SU-DHL-6 (cell line): ENCODE data around the gene ADAMTS7.

Experiments
- H2AFZ ChIP-seq: fragments of 200-600 bp; sonication (generic); 2 replicates; pipeline ENCODE4 v1.6.1; 2014; ENCODE audit warnings: low read depth, mild to moderate bottlenecking, moderate library complexity, mixed read lengths, antibody characterized with exemption, low read length; ENCODE audit not compliant: severe bottlenecking
- H3F3A ChIP-seq: fragments of 200-600 bp; shearing (Covaris generic); 2 replicates; pipeline ENCODE4 v1.6.0; 2016; ENCODE audit warnings: antibody characterized with exemption, mild to moderate bottlenecking; ENCODE audit not compliant: insufficient read depth
- H3K27ac ChIP-seq: fragments of 200-600 bp; sonication (generic); 2 replicates; pipeline ENCODE4 v1.5.1; 2016; ENCODE audit warnings: low read depth, mild to moderate bottlenecking, low read length, moderate library complexity, mixed read lengths
- H3K27me3 ChIP-seq: fragments of 200-600 bp; sonication (generic), shearing (Covaris generic); 2 replicates; pipeline ENCODE4 v1.6.0; 2014; ENCODE audit warnings: mild to moderate bottlenecking, low read length
- H3K36me3 ChIP-seq: fragments of 200-600 bp; sonication (generic); 2 replicates; pipeline ENCODE4 v1.6.1; 2014; ENCODE audit warnings: mild to moderate bottlenecking, low read length, mixed read lengths
- H3K4me2 ChIP-seq: fragments of 300-600, 200-600 bp; shearing (Covaris generic), sonication (generic); 2 replicates; pipeline ENCODE4 v1.6.0; 2014; ENCODE audit warnings: low read length, low read depth, mild to moderate bottlenecking; ENCODE audit not compliant: poor library complexity, severe bottlenecking
- H3K4me3 ChIP-seq: fragments of 200-600 bp; sonication (generic); 2 replicates; pipeline ENCODE4 v1.5.1; 2014; ENCODE audit warnings: antibody characterized with exemption, low read length, mild to moderate bottlenecking, mixed read lengths; ENCODE audit not compliant: insufficient read depth, poor library complexity, severe bottlenecking
- H3K79me2 ChIP-seq: fragments of 200-600 bp; sonication (generic); 2 replicates; pipeline ENCODE4 v1.6.1; 2014; ENCODE audit warnings: mild to moderate bottlenecking, low read length, moderate library complexity; ENCODE audit not compliant: insufficient read depth
- H3K9ac ChIP-seq: fragments of 200-600 bp; sonication (generic); 2 replicates; pipeline ENCODE4 v1.7.0; 2014; ENCODE audit warnings: mild to moderate bottlenecking, low read length
- H3K9me2 ChIP-seq: fragments of 200-600 bp; sonication (generic); replicated peaks from 2 replicates; pipeline ENCODE4 v1.6.1; 2014; ENCODE audit warnings: low read length; ENCODE audit not compliant: insufficient read depth
- H3K9me3 ChIP-seq: fragments of 200-600 bp; sonication (generic); 2 replicates; pipeline ENCODE4 v1.6.1; 2014; ENCODE audit warnings: low read length, mixed read lengths; ENCODE audit not compliant: insufficient read depth
- H4K20me1 ChIP-seq: fragments of 200-600 bp; sonication (generic); 2 replicates; pipeline ENCODE4 v1.6.1; 2014; ENCODE audit warnings: low read depth, mild to moderate bottlenecking, antibody characterized with exemption, low read length, moderate library complexity, mixed read lengths
- EZH2phosphoT487 ChIP-seq: fragments of 200-600 bp; sonication (generic), shearing (Covaris generic); conservative IDR thresholded peaks from 2 replicates; pipeline ENCODE4 v1.6.1; 2018; ENCODE audit warnings: mild to moderate bottlenecking, antibody characterized with exemption, low read length, moderate library complexity, mixed read lengths
- TF ChIP-seq, protein P1 (sequence below): fragments of 200-600 bp; sonication (generic); IDR thresholded peaks from one replicate; pipeline ENCODE4 v1.5.1; 2017; ENCODE audit warnings: antibody characterized with exemption, mild to moderate bottlenecking, low read length, moderate library complexity; ENCODE audit not compliant: insufficient read depth, poor library complexity, severe bottlenecking

Gene ADAMTS7

DNA sequence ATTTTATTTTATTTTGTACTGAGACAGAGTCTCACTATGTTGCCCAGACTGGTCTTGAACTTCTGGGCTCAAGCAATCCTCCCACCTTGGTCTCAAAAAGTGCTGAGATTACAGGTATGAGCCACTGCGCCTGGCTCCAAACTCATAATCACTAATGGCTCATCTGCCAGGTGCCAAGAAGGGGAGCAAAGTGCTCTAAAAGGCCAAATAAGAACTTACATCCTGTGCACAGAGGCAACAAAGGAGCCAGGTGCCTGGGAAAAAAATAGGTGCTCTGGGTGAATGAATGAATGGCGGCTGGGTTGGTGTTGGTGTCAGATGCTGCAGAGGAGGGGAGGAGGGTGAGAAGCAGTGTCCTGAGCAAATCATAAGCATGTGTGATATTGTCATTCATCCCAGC is 25.9 kb upstream of the ADAMTS7 start:
- Histone ChIP-seq H2AFZ (no peak overlapping the region), H3K79me2 (no peaks in the 10 kb centered on the region), H4K20me1 (no peaks in the 10 kb centered on the region)

DNA sequence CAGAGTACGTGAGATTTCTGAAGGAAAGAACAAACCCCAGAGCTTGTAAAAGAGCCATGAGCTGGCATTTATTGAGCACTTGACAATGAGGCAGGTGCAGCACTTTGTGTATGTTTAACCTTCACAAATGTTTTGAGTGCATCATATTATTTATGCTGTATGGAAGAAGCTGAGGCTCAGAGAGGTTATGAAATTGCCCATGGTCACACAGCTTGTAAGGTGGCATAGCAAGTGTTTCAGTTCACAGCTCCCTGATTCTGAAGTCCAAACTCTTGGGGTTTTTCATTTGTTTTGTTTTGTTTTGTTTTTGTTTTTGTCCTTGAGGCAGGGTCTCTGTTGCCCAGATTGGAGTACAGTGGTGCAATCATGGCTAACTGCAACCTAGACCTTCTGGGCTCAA is 25.1 kb upstream of the ADAMTS7 start:
- no peak for TF ChIP-seq EZH2phosphoT487
- TF ChIP-seq, protein P1, sequence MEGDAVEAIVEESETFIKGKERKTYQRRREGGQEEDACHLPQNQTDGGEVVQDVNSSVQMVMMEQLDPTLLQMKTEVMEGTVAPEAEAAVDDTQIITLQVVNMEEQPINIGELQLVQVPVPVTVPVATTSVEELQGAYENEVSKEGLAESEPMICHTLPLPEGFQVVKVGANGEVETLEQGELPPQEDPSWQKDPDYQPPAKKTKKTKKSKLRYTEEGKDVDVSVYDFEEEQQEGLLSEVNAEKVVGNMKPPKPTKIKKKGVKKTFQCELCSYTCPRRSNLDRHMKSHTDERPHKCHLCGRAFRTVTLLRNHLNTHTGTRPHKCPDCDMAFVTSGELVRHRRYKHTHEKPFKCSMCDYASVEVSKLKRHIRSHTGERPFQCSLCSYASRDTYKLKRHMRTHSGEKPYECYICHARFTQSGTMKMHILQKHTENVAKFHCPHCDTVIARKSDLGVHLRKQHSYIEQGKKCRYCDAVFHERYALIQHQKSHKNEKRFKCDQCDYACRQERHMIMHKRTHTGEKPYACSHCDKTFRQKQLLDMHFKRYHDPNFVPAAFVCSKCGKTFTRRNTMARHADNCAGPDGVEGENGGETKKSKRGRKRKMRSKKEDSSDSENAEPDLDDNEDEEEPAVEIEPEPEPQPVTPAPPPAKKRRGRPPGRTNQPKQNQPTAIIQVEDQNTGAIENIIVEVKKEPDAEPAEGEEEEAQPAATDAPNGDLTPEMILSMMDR, result no peak
- H3K79me2 ChIP-seq, result no peaks in the 10 kb centered on the region
- no peaks in the 10 kb centered on the region for H3K9me2 ChIP-seq
- H3K4me2 ChIP-seq, result no peak overlapping the region
- no peak overlapping the region for H3K9ac ChIP-seq
- no peaks in the 10 kb centered on the region for H3F3A ChIP-seq
- H3K27ac ChIP-seq, result no peak overlapping the region
- H3K9me3 ChIP-seq, result no peaks in the 10 kb centered on the region
- no peaks in the 10 kb centered on the region for H3K27me3 ChIP-seq
- H3K36me3 ChIP-seq, result no peaks in the 10 kb centered on the region
- H4K20me1 ChIP-seq, result no peaks in the 10 kb centered on the region
- no peak overlapping the region for H3K4me3 ChIP-seq
- no peak overlapping the region for H2AFZ ChIP-seq

More for the DNA sequence above, 25.9 kb upstream of the ADAMTS7 start:
- H3K27me3 ChIP-seq, result no peaks in the 10 kb centered on the region
- H3K9ac ChIP-seq, result no peak overlapping the region
- H3K9me3 ChIP-seq, result no peaks in the 10 kb centered on the region
- no peak overlapping the region for H3K27ac ChIP-seq
- no peak for TF ChIP-seq EZH2phosphoT487
- TF ChIP-seq, protein P1, result no peak
- no peaks in the 10 kb centered on the region for H3K9me2 ChIP-seq
- H3F3A ChIP-seq, result no peaks in the 10 kb centered on the region
- no peaks in the 10 kb centered on the region for H3K36me3 ChIP-seq
- H3K4me3 ChIP-seq, result no peak overlapping the region
- no peak overlapping the region for H3K4me2 ChIP-seq

DNA sequence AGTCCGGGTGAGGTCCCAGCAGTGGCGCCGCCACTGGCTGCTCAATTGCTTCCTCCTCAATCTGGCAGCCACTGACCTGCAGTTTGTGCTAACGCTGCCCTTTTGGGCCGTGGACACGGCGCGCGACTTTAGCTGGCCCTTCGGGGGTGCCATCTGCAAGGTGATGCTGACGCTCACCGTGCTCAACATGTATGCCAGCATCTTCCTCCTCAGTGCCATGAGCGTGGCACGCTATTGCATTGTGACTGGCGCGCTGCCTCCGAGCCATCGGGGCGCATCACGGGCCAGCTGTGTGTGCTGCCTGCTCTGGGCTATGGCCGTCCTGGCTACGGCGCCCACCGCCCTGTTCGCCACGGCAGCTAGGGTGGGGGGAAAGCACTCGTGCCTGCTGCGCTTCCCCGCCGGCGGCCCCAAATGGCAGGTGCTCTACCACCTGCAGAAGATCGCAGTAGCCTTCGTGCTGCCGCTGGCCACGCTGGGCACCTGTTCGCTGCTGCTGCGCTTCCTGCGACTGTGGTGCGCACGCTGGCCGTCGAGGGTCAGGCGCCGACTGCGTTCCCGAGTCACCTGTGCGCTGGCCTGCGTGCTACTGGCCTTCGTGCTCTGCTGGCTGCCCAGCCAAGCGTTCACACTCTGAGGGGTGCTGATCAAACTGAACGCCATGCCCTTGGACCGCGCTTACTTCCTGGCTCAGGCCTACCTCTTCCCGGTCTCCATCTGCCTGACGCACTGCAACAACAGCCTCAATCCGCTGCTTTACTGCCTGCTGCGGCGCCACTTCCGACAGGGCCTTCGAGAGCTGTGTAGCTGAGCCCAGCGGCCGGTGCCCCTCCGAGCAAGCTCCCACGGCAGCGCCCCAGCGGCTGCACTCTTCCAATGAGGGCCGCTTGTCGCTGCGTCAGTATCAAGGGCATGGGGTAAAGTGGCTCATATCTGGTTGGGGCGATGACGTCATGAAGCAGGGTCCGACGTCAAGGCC is 20.3 kb upstream of the ADAMTS7 start:
- H3K4me3 ChIP-seq, result no peak overlapping the region
- no peaks in the 10 kb centered on the region for H3K27me3 ChIP-seq
- H3K27ac ChIP-seq, result no peak overlapping the region
- no peaks in the 10 kb centered on the region for H3F3A ChIP-seq
- no peaks in the 10 kb centered on the region for H3K79me2 ChIP-seq
- H3K4me2 ChIP-seq, result no peak overlapping the region
- H3K9me3 ChIP-seq, result no peaks in the 10 kb centered on the region
- no peaks in the 10 kb centered on the region for H3K36me3 ChIP-seq
- TF ChIP-seq, protein P1, result no peak
- TF ChIP-seq EZH2phosphoT487, result no peak
- no peak overlapping the region for H2AFZ ChIP-seq
- no peaks in the 10 kb centered on the region for H3K9me2 ChIP-seq
- H4K20me1 ChIP-seq, result no peaks in the 10 kb centered on the region
- no peak overlapping the region for H3K9ac ChIP-seq
